Mesodermal cell (in vitro differentiated cells): Measurements from ENCODE around the gene CACNA1I.
A peak's percentile ranks its signal among the peaks of the same experiment; 100 is the strongest.

Experiments used
- H3K27ac ChIP-seq: 2 replicates; pipeline ENCODE4 v1.7.0; 2013; ENCODE audit warnings: mild to moderate bottlenecking, low read depth, low read length, moderate library complexity; ENCODE audit not compliant: severe bottlenecking
- H3K36me3 ChIP-seq: 2 replicates; pipeline ENCODE4 v1.7.1; 2013; ENCODE audit warnings: mild to moderate bottlenecking, low read length, moderate library complexity; ENCODE audit not compliant: control insufficient read depth, insufficient read depth
- H3K4me1 ChIP-seq: one replicate; pipeline ENCODE4 v1.7.1; 2013; ENCODE audit warnings: mild to moderate bottlenecking, low read length; ENCODE audit not compliant: insufficient read depth, control insufficient read depth, poor library complexity, severe bottlenecking
- H3K4me3 ChIP-seq: 2 replicates; pipeline ENCODE4 v1.7.0; 2013; ENCODE audit warnings: low read length, control low read depth, mild to moderate bottlenecking; ENCODE audit not compliant: insufficient read depth, poor library complexity, severe bottlenecking; ENCODE audit errors: extremely low read depth
- H3K9me3 ChIP-seq: 2 replicates; pipeline ENCODE4 v1.7.1; 2013; ENCODE audit warnings: mild to moderate bottlenecking, low read length, moderate library complexity; ENCODE audit not compliant: control insufficient read depth
- WGBS, 2 experiments: methylation state at CpG; one replicate each; pipeline ENCODE4 v1.1.5; 2013; ENCODE audit warnings: missing lambda C conversion rate in 2 of 2; ENCODE audit not compliant: insufficient coverage in 2 of 2; 5-methylcytosine and 5-hydroxymethylcytosine counted together

CACNA1I gene

DNA sequence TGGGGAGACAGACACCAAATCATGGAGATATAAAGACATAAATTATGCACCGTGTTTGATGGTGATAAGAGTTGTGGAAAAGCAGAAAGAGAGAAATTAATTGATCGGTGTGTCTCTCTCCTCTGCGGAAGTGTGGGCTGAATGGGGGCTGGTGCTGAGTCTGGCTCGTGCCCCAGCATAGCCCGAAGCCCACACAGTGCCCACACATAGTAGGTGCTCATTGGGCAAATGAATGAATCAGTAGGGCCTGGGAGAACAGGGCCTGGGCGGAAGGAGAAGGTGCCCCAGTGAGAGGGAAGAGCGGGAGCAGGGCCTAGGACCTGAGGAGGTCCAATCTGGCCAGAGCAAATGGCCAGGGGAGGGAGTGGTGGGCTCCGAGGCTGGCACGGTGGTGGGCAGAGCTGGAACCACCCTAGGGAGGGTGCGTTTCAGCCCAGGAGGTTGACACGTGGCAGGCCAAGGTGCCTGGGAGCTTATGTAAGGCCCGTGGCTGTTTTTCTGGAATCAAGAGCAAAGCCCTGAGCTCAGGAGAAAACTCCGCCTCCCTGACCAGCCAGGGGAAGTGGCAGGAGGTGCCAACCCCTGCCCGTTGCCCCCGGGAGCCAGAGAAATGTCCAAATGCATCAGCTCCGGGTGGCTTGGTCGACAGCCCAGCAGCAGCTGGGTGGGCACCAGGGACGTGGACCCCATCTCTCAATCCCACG, 2.1 kb upstream of the CACNA1I start:
- Histone ChIP-seq H3K36me3 (no peaks in the 10 kb centered on the region), H3K27ac (no peak overlapping the region), H3K9me3 (no peaks in the 10 kb centered on the region), H3K4me3 (no peak overlapping the region), H3K4me1 (no peaks in the 10 kb centered on the region)
- whole genome bisulfite sequencing, 2 experiments: 93 to 94% methylated on average over 16 to 17 of the region's 19 CpGs

DNA sequence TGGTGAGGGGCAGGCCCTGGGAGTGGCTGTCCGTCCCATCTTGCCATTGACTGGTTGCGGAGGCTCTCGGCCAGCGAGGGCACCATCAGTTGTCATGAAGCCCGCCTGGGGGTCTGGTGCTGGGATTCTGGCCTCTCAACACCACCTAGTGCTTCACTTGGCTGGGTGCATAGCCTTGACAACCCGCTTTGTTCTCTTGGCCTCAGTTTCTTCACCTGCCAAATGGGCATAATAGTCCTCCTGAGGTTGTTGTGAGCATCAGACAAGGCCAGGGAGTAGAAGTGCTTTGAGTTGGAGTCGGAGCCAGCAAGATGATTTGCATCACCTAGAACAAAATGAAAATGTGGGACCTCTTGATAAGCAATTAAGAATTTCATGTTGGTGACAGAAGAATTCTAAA, 1.5 kb upstream of the CACNA1I start:
- WGBS, 2 experiments: 94 to 97% methylated on average over 6 to 7 of the region's 7 CpGs
- no peak overlapping the region for H3K27ac ChIP-seq
- peaks cover 3% of the 10 kb centered on the region for H3K4me1 ChIP-seq
- no peaks in the 10 kb centered on the region for H3K9me3 ChIP-seq
- H3K36me3 ChIP-seq: no peaks in the 10 kb centered on the region
- H3K4me3 ChIP-seq: no peak overlapping the region

DNA sequence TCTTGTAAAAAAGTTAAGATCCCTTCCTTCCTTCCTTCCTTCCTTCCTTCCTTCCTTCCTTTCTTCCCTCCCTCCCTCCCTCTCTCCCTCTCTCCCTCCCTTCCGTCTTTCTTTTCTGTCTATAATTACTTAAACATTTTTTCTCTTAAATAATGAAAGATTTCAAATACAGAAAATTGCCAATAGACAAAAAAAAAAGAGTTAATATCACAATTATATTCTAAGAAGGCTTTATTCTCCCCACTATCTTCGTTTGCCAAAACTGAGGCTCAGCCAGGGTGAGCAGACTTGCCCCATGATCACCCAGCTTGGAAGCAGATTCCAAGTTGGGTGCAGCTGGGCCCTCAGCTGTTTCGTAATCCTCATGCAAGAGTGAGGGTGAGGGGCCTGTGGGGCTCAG, 327 bp upstream of the CACNA1I start:
- Histone ChIP-seq H3K4me1 (peaks cover 14% of the 10 kb centered on the region), H3K4me3 (no peak overlapping the region), H3K36me3 (no peaks in the 10 kb centered on the region), H3K9me3 (no peaks in the 10 kb centered on the region), H3K27ac (no peak overlapping the region)
- WGBS, 2 experiments: 83 to 89% methylated on average over 2 of the region's 3 CpGs

DNA sequence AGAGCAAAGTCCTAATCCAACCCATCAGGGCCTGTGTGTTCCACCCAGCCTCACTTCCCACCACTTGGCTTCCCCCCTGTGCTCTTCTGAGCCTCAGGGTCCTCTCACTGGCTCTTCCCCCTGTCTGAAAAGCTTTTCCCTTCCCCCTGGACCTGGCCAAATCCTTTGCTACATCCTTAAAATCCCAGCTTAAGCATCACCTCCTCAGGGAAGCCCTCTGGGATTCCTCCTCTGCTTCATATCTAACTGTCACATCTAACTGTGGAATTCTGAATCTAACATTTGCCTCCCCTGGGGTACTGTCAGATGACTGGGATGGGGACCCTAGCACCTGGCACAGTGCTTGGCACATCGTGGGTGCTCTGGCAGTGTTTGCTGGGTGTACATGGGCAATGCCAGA, 985 bp downstream of the CACNA1I start:
- no peak overlapping the region for H3K27ac ChIP-seq
- H3K4me3 ChIP-seq: no peak overlapping the region
- no peaks in the 10 kb centered on the region for H3K36me3 ChIP-seq
- peaks cover 17% of the 10 kb centered on the region for H3K4me1 ChIP-seq
- WGBS, 2 experiments: 67 to 80% methylated on average over 1 of the region's 1 CpG
- no peaks in the 10 kb centered on the region for H3K9me3 ChIP-seq

DNA sequence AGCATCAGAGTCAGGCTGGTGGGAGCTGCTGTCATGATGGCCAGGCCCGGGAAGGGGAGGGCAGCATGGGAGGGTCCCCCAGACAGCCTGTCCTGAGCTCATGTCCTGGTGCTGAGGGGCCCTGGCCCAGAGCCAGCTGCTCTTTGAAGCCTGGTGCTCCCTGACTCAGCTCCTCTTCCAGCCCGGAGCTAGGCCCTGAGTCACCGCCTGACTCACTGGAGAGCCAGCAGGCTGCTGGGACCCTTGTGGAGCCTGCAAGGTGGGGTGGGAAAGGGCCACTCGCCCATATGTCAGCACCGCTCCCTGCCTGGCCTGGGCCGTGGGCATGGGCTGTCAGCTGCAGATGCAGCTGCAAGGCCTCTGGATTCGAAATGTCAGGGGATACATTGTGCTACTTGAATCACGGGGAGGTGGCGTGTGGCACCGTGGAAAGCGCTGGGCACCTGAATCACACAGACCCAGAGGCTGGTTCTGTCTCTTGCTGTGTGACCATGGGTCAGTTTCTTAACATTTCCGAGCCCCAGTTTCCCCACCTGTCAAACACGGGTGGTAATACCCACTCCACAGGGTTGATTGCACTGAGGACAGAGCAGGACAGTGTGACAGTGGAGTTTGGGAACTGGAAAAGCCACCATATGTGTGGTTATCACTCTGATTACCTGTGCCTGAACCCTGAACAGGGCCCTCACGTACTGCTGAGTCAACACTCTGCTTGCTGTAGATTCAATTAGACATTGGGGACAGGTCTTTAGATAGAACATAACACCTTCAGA, 4.4 kb downstream of the CACNA1I start:
- Histone ChIP-seq H3K4me3 (no peak overlapping the region), H3K27ac (no peak overlapping the region), H3K9me3 (no peaks in the 10 kb centered on the region), H3K4me1 (peaks cover 17% of the 10 kb centered on the region), H3K36me3 (no peaks in the 10 kb centered on the region)
- 77 to 90% methylated on average over 9 to 12 of the region's 14 CpGs for WGBS, 2 experiments

DNA sequence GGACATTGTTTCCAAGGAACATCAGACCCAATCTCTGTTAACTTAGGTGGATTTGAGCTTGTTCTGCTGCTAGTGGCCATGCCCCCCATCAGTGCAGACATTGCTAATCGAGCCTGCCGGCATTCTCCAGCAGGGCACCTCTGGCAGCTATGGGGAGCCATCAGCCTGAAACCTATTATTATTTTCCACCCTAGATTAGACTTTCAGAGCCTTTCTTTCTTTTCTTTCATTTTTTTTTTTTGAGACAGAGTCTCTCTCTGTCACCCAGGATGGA, 4.9 kb downstream of the CACNA1I start:
- no peak overlapping the region for H3K4me3 ChIP-seq
- H3K9me3 ChIP-seq: no peaks in the 10 kb centered on the region
- H3K27ac ChIP-seq: no peak overlapping the region
- H3K36me3 ChIP-seq: no peaks in the 10 kb centered on the region
- WGBS, 2 experiments: 88 to 94% methylated on average over 2 of the region's 2 CpGs
- H3K4me1 ChIP-seq: peaks cover 17% of the 10 kb centered on the region

DNA sequence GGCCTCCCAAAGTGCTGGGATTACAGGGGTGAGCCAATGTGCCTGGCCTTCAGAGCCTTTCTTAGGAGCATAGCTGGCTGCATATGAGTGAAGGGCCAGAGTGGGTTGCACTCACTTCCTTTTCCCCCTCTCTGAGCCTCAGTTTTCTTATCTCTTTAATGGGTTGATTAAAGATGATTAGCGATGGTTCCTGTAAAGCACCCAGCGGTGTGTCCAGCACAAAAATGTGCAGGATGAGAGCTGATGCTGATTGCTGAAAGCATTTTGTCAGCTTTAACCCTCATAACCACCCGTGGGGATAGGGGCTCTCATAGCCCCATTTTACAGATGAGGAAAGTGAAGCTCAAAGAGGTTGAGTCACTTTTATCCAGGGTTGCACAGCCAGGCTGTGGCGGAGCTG, 5.5 kb downstream of the CACNA1I start:
- no peak overlapping the region for H3K4me3 ChIP-seq
- 86 to 100% methylated on average over 1 of the region's 4 CpGs for WGBS, 2 experiments
- no peak overlapping the region for H3K27ac ChIP-seq
- H3K36me3 ChIP-seq: no peaks in the 10 kb centered on the region
- peaks cover 17% of the 10 kb centered on the region for H3K4me1 ChIP-seq
- H3K9me3 ChIP-seq: no peaks in the 10 kb centered on the region

DNA sequence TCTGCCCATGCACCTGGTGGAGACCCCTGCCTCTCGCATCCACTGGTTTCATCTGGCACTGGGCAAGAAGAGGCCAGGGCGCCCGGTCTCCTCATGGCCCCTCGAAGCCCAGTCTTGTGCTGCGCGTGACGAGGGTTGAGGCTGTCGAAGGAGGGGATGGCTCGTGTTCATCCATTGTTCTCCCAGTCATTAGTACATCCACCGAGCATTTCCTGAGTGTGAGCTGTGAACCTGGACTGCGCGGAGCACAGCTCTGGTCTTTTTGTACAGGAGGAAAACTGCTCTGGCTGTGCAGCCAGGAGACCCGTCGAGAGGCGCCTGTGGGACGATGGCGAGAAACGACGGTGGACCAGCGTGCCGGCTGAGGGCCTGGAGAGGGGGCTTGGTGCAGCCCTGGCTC, 6.8 kb downstream of the CACNA1I start:
- WGBS, 2 experiments: 96% methylated on average over 20 to 21 of the region's 21 CpGs
- no peaks in the 10 kb centered on the region for H3K36me3 ChIP-seq

DNA sequence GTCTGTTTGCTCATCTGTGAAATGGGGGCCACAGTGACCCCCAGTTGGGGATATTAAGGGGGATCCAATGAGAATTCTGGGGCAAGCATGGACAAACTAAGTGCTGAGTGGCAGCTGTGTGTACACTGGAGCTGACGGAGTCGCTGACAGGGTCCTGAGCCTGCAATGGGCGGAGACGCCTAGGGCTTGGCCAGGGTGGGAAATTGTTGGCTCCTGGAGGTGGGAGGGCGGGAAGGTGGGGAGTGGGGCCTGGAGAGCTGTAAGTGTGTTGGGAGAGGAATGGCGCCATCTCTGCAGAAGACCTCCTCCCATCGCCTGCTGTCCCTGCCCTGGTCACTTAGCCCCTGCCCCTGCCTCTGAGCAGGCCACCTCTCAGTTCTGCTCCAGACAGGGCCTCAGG, 7.3 kb downstream of the CACNA1I start:
- Histone ChIP-seq H3K36me3 (no peaks in the 10 kb centered on the region), H3K9me3 (no peaks in the 10 kb centered on the region), H3K4me3 (no peak overlapping the region), H3K27ac (no peak overlapping the region), H3K4me1 (peaks cover 17% of the 10 kb centered on the region)
- WGBS, 2 experiments: 93% methylated on average over 5 of the region's 7 CpGs; no CpG with 5 or more reads in 1 of the 2 experiments

More for the DNA sequence above, 6.8 kb downstream of the CACNA1I start:
- Histone ChIP-seq H3K9me3 (no peaks in the 10 kb centered on the region), H3K4me1 (peaks cover 17% of the 10 kb centered on the region), H3K27ac (no peak overlapping the region), H3K4me3 (no peak overlapping the region)

DNA sequence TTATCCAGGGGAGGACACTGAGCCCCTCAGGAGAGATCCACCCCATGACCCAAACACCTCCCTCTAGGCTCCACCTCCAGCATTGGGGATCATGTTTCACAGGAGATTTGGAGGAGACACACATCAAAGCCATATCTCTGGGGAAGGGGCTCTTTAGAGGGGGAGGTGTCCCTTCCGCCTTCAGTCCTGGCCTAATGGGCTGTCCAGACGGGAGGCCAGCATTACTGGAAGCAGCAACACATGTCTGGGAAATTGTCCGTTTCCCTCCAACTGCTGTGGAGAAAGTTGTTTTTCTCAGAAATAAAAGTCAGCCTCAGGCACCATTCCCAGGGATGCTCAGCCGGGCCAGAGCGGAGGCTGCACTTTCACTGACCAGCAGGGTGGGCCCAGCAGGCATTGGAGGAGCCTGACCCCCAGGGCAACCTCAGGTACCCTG, 9.5 kb downstream of the CACNA1I start:
- Histone ChIP-seq H3K4me3 (no peak overlapping the region), H3K36me3 (no peaks in the 10 kb centered on the region), H3K4me1 (peaks cover 5% of the 10 kb centered on the region), H3K9me3 (no peaks in the 10 kb centered on the region), H3K27ac (peak overlapping the region; percentile 10)
- WGBS, 2 experiments: 72 to 85% methylated on average over 4 to 5 of the region's 5 CpGs

DNA sequence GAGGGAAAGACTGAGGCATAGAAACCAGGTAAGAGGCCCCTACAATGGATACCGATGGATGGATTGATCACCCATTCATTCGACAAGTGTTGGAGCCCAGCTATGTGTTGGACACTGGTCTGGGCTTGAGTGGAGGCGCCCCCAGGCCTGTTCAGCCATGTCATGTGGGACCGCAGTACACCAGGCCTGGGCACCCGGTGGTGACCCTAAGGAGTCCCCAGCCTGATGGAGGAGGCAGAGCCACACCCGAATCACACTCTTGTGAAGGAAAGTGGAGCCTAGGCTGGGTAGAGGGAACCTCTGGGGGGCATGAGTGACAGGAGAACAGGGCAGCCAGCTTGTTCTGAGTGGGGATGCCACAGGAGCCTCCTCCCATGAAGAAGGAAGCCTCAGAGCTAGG, 10.2 kb downstream of the CACNA1I start:
- no peaks in the 10 kb centered on the region for H3K36me3 ChIP-seq
- WGBS, 2 experiments: 88 to 89% methylated on average over 4 to 6 of the region's 6 CpGs
- no peak overlapping the region for H3K4me3 ChIP-seq
- no peak overlapping the region for H3K27ac ChIP-seq
- no peaks in the 10 kb centered on the region for H3K4me1 ChIP-seq
- no peaks in the 10 kb centered on the region for H3K9me3 ChIP-seq
